PC-3 (cell line): Measurements from ENCODE around the gene MYL12B. TPM values are rescaled to one million over a fixed set of nuclear protein-coding genes. Genes with fewer than 3 reads are reported as not detected.

Experiments
- ATAC-seq: fragments of 200-7000 bp; cut with Tn5 transposase; 2 replicates; pipeline ENCODE4 v1.9.1; 2020; ENCODE audit warnings: mild to moderate bottlenecking, moderate library complexity
- BruUV-seq: library from RNA; stranded (reverse); fragments of 400-500 nt; replicated peaks from 2 replicates; lab custom pipeline; 2021; lab: Mats Ljungman, UMichigan
- CTCF ChIA-PET: fragments of 300-600 bp; sonication (Branson Sonifier 250); formaldehyde crosslinking; loops from one replicate; lab custom pipeline; 2022; ENCODE audit warnings: antibody characterized with exemption; lab: Charles Lee
- POLR2A ChIA-PET: fragments of 300-600 bp; sonication (Branson Sonifier 250); formaldehyde crosslinking; loops from one replicate; lab custom pipeline; 2022; ENCODE audit warnings: antibody characterized with exemption; ENCODE audit not compliant: unreplicated experiment; lab: Charles Lee
- DNase-seq: peaks from one replicate; pipeline ENCODE4 v3.0.0-alpha.2; 2015
- H2AFZ ChIP-seq: fragments of 300-600 bp; sonication (generic); 2 replicates; pipeline ENCODE4 v1.6.0; 2016; ENCODE audit warnings: antibody characterized with exemption, low read length
- H3F3A ChIP-seq: fragments of 300-600 bp; sonication (generic); one replicate; pipeline ENCODE4 v1.6.0; 2017; ENCODE audit warnings: antibody characterized with exemption, low read length, control low read depth, mild to moderate bottlenecking; ENCODE audit not compliant: unreplicated experiment
- H3K27ac ChIP-seq: fragments of 300-600 bp; sonication (generic); 2 replicates; pipeline ENCODE4 v1.5.1; 2016; ENCODE audit warnings: mild to moderate bottlenecking, low read length
- H3K27me3 ChIP-seq: fragments of 300-600 bp; sonication (generic); 2 replicates; pipeline ENCODE4 v1.6.1; 2016; ENCODE audit warnings: low read length, mixed read lengths
- H3K36me3 ChIP-seq: fragments of 300-600 bp; sonication (generic); 2 replicates; pipeline ENCODE4 v1.6.1; 2016; ENCODE audit warnings: low read depth, mixed run types, low read length, mixed read lengths
- H3K4me1 ChIP-seq: fragments of 300-600 bp; sonication (generic); 2 replicates; pipeline ENCODE4 v1.5.1; 2016; ENCODE audit warnings: low read length; ENCODE audit not compliant: insufficient read depth
- H3K4me2 ChIP-seq: fragments of 300-600 bp; sonication (generic); 2 replicates; pipeline ENCODE4 v1.6.0; 2016; ENCODE audit warnings: low read length
- H3K4me3 ChIP-seq: fragments of 300-600 bp; sonication (generic); 2 replicates; pipeline ENCODE4 v1.5.1; 2016; ENCODE audit warnings: mild to moderate bottlenecking, low read length, mixed read lengths
- H3K79me2 ChIP-seq: fragments of 300-600 bp; sonication (generic); 2 replicates; pipeline ENCODE4 v1.6.1; 2017; ENCODE audit warnings: low read length, mixed read lengths
- H3K9ac ChIP-seq: fragments of 300-600 bp; sonication (generic); 2 replicates; pipeline ENCODE4 v1.6.0; 2016; ENCODE audit warnings: mild to moderate bottlenecking, low read length
- H3K9me2 ChIP-seq: fragments of 300-600 bp; sonication (generic); replicated peaks from 2 replicates; pipeline ENCODE4 v1.6.1; 2016; ENCODE audit warnings: mixed run types, low read length, mixed read lengths
- H3K9me3 ChIP-seq: fragments of 300-600 bp; sonication (generic); 2 replicates; pipeline ENCODE4 v1.6.1; 2016; ENCODE audit warnings: low read length, mixed read lengths
- H4K20me1 ChIP-seq: fragments of 300-600 bp; sonication (generic); 2 replicates; pipeline ENCODE4 v1.6.1; 2016; ENCODE audit warnings: low read length, mixed read lengths
- CTCF ChIP-seq: fragments of 300-600 bp; sonication (generic); conservative IDR thresholded peaks from 2 replicates; pipeline ENCODE4 v1.5.1; 2017; ENCODE audit warnings: antibody characterized with exemption, low read depth, mild to moderate bottlenecking, low read length
- EZH2 ChIP-seq: fragments of 300-600 bp; sonication (generic); IDR thresholded peaks from one replicate; pipeline ENCODE4 v1.6.1; 2017; ENCODE audit warnings: antibody characterized with exemption, mild to moderate bottlenecking, low read length; ENCODE audit not compliant: unreplicated experiment
- EZH2phosphoT487 ChIP-seq: fragments of 300-600 bp; sonication (generic); IDR thresholded peaks from 2 replicates; pipeline ENCODE4 v1.6.1; 2018; ENCODE audit warnings: mild to moderate bottlenecking, antibody characterized with exemption, low read length, borderline replicate concordance
- intact Hi-C: fragments of 100-400 bp; cut with micrococcal nuclease; formaldehyde crosslinking; loops from 2 replicates; pipeline ENCODE4 v1.9.0; 2023
- total RNA-seq: library from RNA; depleted of rRNA; stranded (reverse); fragments of >200 nt; gene quantifications from 2 replicates; pipeline ENCODE4 v1.2.3, GENCODE V29; 2014

The MYL12B gene
- total RNA-seq, 1 experiment from 2014 or later, result 308 TPM

- Histone ChIP-seq H3K27me3 (no peaks in the 10 kb centered on the region), H3K4me1 (peaks cover 35% of the 10 kb centered on the region), H3K36me3 (no peaks in the 10 kb centered on the region), H3K4me3 (no peak overlapping the region), H3K79me2 (no peaks in the 10 kb centered on the region), H3K9me3 (no peaks in the 10 kb centered on the region), H3K9ac (no peak overlapping the region), H3K4me2 (no peak overlapping the region), H2AFZ (no peak overlapping the region), H4K20me1 (no peaks in the 10 kb centered on the region), H3K27ac (no peak overlapping the region), H3K9me2 (no peaks in the 10 kb centered on the region), H3F3A (no peaks in the 10 kb centered on the region)
- no TSS peak for BruUV-seq
- CTCF ChIA-PET, result no interaction called here
- POLR2A ChIA-PET, result no interaction called here
- DNase-seq (no peak), ATAC-seq (no peak)
- TF ChIP-seq EZH2 (no peak), CTCF (no peak), EZH2phosphoT487 (no peak)
- intact Hi-C loops, result no loop called here
These were observed 57.5 kb downstream of the MYL12B start for GRCh38 chr18:3319399-3319798.

- TF ChIP-seq CTCF (no peak), EZH2phosphoT487 (no peak), EZH2 (no peak)
- Histone ChIP-seq H3K9me2 (no peaks in the 10 kb centered on the region), H3K9me3 (no peaks in the 10 kb centered on the region), H4K20me1 (no peaks in the 10 kb centered on the region), H3K79me2 (no peaks in the 10 kb centered on the region), H3K4me1 (peaks cover 36% of the 10 kb centered on the region), H2AFZ (no peak overlapping the region), H3F3A (no peaks in the 10 kb centered on the region), H3K27ac (no peak overlapping the region), H3K4me2 (no peak overlapping the region), H3K4me3 (no peak overlapping the region), H3K27me3 (no peaks in the 10 kb centered on the region), H3K36me3 (no peaks in the 10 kb centered on the region), H3K9ac (no peak overlapping the region)
- no TSS peak for BruUV-seq
- POLR2A ChIA-PET, result no interaction called here
- intact Hi-C loops, result no loop called here
- ATAC-seq, result no peak
- DNase-seq, result no peak
- CTCF ChIA-PET, result no interaction called here
These were observed 58.0 kb downstream of the MYL12B start for GRCh38 chr18:3319894-3320454.

- Histone ChIP-seq H3K9ac (0 out of 2 replicates have a peak overlapping the region, but pooled peaks have one; percentile 7), H3K36me3 (no peaks in the 10 kb centered on the region), H3F3A (no peaks in the 10 kb centered on the region), H3K9me3 (no peaks in the 10 kb centered on the region), H3K4me2 (peak overlapping the region; percentile 19), H2AFZ (no peak overlapping the region), H3K27me3 (no peaks in the 10 kb centered on the region), H3K4me3 (no peak overlapping the region), H3K4me1 (peaks cover 36% of the 10 kb centered on the region), H3K79me2 (no peaks in the 10 kb centered on the region), H3K27ac (peak overlapping the region; percentile 69), H3K9me2 (no peaks in the 10 kb centered on the region), H4K20me1 (no peaks in the 10 kb centered on the region)
- TF ChIP-seq CTCF (no peak), EZH2phosphoT487 (no peak), EZH2 (no peak)
- intact Hi-C loops, result no loop called here
- POLR2A ChIA-PET, result no interaction called here
- DNase-seq, result peak; percentile 97
- peak; percentile 68 for ATAC-seq
- BruUV-seq, result no TSS peak
- CTCF ChIA-PET, result interaction anchor here (0.5 kb wide), 1 partner anchor 126 kb away, joined by 6 read pairs; no protein-coding TSS in a partner anchor
These were observed 59.3 kb downstream of the MYL12B start for GRCh38 chr18:3321133-3321812.
